GM10266 (cell line): ENCODE data around the gene STRA8.
"Not testable (repeated sequence)": the region's sequence is repeated elsewhere in the genome, so short reads cannot be mapped to it uniquely, and the experiment has no call there.

ENCODE experiments used
- DNase-seq: peaks from one replicate; pipeline ENCODE4 v3.0.0; 2012; ENCODE audit errors: extremely low spot score
- CTCF ChIP-seq: IDR thresholded peaks from 2 replicates; pipeline ENCODE4 v1.5.1; 2012; ENCODE audit warnings: mild to moderate bottlenecking, low read depth; ENCODE audit not compliant: control insufficient read depth, insufficient read depth; ENCODE audit errors: missing control alignments

STRA8 gene

DNA sequence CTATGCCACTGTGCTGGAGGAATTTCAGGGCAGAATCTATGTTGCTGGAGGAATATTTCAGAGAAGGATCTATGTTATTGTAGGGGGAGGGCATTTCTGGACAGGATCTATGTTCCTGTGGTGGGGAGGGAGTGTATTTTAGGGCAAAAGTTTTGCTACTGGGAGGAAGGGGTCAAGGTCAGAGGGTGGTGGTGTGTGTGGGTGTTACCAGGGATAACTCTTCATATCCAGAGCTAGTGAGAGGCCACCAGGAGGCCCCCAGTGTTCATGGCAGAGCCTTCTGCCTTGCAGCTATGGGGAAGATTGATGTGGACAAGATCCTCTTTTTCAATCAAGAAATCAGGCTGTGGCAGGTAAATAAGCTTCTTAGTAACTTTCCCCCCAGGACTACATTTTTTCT lies 2.0 kb upstream of the STRA8 start:
- no peak for DNase-seq
- TF ChIP-seq CTCF: no peak

GRCh38 chr7:135232087-135232486 lies 1.6 kb upstream of the STRA8 start:
- TF ChIP-seq CTCF: no peak
- DNase-seq: no peak

DNA sequence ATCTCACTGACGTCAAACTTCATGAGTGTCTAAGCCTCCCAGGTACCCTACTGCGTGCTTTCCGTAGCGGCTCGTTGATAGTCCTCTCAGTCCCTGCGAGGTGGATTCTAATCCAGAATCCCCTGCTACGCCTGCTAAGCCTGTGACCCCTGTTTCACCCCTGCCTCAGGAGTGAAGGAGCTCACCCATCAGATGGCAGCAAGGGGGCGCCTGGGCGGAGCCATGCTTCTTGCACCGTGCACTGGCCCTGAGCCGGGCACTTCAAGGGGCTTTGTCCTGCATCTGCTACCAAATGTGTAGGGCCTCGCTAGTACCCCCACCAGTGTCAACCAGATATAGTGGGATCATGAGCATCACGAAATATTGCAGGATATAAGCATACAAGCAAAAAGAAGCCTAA lies 918 bp upstream of the STRA8 start:
- TF ChIP-seq CTCF: peak; percentile 20
- no peak for DNase-seq

- DNase-seq: not testable (repeated sequence)
Measured at GRCh38 chr7:135234095-135234494, 457 bp downstream of the STRA8 start.

GRCh38 chr7:135234727-135235126 lies 1.1 kb downstream of the STRA8 start:
- no peak for TF ChIP-seq CTCF
- no peak for DNase-seq

DNA sequence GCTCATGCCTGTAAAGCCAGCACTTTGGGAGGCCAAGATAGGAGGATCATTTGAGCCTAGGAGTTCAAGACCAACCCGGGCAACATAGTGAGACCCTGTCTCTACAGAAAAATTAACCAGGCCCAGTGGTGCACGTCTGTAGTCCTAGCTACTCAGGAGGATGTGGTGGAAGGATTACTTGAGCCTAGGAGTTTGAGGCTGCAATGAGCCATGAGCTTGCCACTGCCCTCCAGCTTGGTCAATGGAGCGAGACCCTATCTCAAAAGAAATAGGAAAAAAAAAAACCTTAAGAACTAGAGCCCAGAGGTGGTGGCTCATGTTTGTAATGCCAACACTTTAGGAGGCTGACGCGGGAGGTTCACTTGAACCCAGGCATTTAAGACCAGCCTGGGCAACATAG lies 2.2 kb downstream of the STRA8 start:
- no peak for DNase-seq
- no peak for TF ChIP-seq CTCF

DNA sequence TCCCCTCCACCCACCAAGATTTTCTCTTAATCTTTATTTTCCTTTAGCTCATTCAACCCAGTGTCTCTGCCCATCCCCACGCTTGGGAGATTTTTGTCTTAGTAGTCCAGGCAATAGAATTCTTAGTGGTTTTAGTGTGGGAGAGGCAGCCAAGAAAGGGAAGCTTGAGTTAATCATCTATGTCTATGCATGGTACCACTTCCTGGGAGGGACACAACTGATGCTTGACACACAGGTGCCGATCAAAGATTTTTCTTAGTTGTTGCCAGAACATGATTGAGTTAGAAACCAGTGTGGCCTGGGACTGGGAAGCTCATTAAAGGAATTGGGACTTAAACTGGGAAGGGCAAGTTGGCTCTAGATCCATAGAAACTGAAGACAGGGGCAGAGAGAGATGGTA lies 3.1 kb downstream of the STRA8 start:
- TF ChIP-seq CTCF: no peak
- DNase-seq: no peak

- no peak for DNase-seq
- TF ChIP-seq CTCF: peak; percentile 29
Measured at GRCh38 chr7:135238112-135238744, 4.6 kb downstream of the STRA8 start.
